ENCODE measurements around the gene MLXIPL.
A peak's percentile ranks its signal among the peaks of the same experiment; 100 is the strongest.
"Not testable (repeated sequence)": the region's sequence is repeated elsewhere in the genome, so short reads cannot be mapped to it uniquely, and the experiment has no call there.

Gene MLXIPL

GRCh38 chr7:73577627-73578341, 46.5 kb downstream of the MLXIPL start:
- DNase-seq = no peak

DNA sequence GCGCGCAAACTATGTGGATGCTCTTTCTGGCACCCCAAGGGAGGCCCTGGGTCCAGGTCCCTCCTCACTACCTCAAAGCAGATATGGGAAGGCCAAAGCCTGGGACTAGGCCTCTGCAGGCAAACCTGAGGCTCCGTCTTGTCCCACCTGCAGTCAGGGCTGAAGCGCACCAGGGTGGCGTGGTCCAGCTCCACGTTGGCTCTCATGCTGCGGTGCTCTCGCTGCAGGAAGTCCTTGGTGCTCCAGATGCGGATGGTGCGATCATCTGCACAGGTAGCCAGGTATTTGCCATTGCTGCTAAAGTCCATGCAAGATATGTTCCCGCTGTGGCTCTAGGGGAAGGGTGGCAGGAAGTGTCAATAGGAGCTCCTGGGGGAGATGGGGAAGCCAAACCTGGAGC, 50.5 kb downstream of the MLXIPL start:
- no peak for DNase-seq

DNA sequence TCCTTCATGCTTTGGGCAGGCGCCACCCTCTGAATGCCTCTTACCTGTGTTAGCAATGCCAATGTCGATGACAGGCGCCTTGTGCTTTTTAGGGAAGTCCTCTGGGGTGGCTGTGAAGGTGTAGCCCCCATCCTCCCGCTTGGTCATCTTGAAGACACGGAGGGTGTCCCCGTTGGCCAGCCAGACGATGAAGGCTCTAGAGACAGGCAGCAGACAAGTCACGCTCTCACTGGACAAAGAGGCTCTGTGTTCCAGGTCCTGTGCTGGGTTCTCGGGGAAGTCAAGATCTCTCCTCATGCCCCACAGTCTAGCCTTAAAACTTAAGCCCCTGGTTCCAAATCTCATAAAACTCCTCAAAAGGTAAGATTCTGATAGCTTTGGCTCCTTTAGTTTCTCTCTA, 51.0 kb downstream of the MLXIPL start:
- DNase-seq = no peak

DNA sequence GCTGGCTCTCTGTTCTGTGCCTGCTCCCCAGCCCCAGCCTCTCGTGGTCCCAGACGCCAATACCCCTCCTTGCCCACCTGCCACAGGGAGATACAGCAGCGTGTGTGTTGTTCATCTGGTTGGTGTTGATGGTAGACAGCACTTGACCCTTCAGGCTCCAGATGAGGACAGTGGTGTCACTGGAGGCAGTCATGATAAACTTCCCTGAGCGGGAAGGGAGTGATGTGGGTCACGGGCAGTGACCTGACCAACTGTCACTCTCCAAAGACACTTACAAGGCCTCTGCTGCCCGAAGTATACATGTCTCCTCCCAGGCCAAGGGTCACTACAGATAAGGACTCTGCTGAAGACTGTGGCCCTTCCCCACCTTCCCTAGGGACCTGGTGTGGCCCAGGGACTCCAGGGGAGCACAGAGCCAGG, 51.5 kb downstream of the MLXIPL start:
- DNase-seq = no peak

- no peak for DNase-seq
These were observed 53.3 kb downstream of the MLXIPL start for GRCh38 chr7:73570977-73571376.

DNA sequence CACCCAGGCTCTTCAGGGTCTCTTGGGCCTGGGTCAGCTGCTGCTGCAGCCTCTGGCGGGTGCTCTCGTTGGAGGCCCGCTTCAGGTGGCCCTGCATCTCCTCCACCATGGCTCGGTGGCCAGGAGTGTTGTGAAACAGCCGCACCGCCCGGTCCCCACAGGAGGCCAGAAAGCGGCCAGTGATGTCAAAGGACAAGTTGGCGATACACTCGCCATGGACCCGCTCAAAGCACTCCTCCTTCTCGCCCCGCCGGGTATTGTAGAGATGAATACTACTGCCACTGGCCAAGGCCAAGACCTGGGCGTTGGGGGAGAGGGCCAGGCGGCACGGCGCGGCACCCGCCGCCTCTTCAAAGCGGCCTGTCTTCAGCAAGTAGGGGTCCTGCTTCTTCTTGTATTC, 53.8 kb downstream of the MLXIPL start:
- no peak for DNase-seq

DNA sequence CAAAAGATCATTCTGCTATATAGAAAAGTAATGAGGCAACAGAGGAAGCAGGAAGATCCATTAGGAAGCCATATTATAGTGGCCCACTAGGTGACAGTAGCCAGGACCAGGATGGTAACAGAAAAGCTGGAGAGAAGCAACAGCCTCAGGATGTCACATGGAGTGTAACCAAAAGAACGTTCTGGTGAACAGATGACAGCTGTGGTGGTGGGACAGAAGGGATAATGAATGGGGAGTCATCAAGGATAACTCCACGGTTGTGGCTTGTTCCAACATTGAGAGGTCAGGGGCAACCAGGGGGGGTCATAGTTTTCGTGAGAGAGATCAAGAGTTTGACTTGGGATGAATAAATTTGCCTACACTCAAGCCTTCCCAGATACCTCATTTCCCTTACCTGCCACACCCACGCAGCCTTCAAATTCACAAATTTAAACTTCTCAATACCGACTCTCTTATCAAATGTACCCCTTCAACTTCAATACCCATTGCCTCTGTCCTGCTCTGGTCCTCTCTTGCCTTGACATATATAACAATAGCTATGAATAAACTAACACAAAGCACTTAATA, 55.2 kb downstream of the MLXIPL start:
- no peak for DNase-seq

- DNase-seq = no peak
These were observed 56.3 kb downstream of the MLXIPL start for GRCh38 chr7:73567846-73568685.

- DNase-seq = no peak
These were observed 57.2 kb downstream of the MLXIPL start for GRCh38 chr7:73567140-73567539.

DNA sequence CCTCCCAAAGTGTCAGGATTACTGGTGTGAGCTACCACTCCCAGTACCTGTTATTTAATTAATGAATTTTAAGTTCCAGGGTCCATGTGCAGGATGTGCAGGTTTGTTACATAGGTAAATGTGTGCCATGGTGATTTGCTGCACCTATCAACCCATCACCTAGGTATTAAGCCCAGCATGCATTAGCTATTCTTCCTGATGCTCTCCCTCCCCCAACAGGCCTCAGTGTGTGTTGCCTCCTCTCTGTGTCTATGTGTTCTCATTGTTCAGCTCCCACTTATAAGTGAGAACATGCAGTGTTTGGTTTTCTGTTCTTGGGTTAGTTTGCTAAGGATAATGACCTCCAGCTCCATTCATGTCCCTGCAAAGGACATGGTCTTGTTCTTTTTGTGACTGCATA, 57.9 kb downstream of the MLXIPL start:
- not testable (repeated sequence) for DNase-seq

- DNase-seq = no peak
These were observed 58.5 kb downstream of the MLXIPL start for GRCh38 chr7:73565675-73566340.

DNA sequence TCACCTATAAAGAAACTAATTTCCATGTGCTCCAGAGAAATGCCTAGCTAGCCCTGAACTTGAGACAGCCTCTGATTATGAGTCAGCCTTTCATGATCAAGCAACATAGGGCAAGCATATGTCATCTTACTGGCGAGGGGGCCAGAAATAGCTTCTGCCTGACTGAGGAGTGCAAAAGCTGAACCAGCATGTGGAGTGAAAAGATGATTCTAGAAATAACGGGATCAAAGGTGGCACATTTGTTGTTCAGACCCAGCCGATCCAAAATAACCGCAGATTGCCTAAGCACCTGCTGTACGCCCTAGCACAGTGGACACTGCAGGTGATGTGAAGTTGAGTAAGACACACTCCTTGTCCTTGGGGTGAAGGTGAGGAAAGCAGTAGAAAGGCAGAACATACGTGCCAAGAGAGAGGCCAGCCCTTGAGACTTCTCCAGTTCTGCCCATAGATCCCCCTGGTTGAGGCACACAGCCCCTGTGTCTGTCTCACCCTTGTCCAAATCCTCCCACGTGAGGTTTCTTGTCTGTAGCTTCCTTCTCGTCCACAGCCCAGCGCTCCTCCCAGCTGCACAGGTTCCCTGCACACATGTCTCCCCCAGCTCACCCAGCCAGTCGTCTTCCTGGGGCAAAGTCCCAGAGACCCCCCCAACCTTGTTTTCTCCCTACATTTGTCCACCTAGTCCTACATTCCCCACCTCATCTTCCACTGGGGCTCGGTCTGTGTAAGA, 64.0 kb downstream of the MLXIPL start:
- DNase-seq = no peak

DNA sequence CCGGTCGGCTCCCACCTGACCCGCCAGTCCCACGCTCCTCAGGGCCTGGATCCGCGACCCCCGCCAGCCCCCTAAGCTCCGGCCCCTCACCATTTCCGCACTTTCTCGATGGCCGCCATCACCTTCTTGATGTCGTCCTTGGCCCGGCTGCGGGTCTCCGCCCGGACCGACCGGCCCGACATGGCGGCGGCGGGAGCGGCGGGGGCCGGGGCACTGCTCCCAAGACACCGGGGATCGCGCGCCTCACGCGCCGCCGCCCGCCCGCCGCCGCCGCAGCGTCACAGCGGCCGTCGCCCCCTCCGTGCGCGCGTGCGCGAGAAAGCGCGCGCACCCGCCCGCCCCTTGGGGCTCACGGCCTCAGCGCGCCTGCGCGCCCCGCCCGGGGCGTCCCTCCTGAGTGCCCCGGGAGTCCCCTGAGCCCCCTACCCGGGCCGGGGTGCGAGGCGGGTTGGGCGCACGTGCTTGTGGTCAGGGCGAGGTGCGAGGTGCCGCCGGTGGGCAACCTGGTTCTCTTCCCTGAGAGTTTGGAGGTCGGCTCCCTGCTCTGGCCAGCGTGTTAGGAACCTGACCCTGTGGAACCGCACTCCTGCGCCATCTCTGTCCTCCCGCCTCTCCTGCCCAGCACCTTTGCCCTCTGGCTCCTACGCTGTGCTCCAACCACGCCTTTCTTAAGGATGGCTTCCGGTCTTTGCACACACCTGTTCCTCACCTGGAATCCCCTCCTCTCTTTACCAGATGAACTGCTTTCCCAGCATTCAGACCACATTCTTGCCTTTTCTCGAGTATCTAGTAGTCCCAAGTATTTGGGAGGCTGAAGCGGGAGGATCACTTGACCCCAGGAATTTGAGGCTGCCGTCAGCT, 66.7 kb downstream of the MLXIPL start, which contains the start of gene BCL7B:
Gene BCL7B (minus strand): TSS at position 294 of the 861 bp plus-strand sequence. CDS start 112 bp downstream, at position 182.
- peak; percentile 40 for DNase-seq

DNA sequence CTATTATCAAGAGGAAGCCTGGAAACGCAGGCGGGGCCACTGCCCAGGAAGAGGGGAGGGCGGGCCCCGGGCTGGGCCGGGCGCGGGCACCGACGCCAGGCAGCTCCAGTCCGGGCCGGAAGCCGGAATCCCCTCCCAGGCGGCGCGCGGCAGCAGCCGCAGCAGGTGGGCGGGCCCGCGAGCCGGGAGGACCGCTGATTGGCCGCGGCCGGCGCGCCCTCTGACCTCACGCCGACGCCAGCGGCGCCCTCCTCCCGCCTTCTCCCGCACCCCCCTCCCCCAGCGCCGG, 67.3 kb downstream of the MLXIPL start:
- DNase-seq = peak; percentile 62

- DNase-seq = no peak
These were observed 67.9 kb downstream of the MLXIPL start for GRCh38 chr7:73556208-73557107.

DNA sequence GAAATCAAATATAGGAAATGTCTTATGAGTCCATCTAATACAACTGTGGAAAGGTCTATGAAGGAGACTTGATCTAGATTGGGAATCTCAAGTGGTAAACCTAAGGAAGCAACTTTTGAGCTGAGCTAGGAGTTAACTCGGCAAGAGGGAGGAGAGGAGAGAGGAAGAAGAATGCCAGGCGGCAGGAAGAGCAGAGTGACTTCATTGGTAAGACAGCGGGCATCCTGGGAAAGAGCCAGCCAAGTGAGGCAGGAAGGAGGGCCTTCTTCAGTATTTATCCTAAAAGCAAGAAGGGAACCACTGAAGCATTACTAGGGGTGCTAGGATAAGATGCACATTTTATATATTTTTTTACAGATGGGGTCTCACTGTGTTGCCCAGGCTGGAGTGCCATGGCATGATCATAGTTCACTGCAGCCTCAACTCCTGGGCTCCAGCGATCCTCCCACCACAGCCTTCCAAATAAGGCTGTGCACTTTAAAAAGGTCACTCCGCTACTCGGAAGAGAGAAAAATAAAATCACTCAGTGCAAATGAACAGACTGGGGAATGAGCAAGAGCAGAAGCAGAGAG, 68.8 kb downstream of the MLXIPL start:
- no peak for DNase-seq

DNA sequence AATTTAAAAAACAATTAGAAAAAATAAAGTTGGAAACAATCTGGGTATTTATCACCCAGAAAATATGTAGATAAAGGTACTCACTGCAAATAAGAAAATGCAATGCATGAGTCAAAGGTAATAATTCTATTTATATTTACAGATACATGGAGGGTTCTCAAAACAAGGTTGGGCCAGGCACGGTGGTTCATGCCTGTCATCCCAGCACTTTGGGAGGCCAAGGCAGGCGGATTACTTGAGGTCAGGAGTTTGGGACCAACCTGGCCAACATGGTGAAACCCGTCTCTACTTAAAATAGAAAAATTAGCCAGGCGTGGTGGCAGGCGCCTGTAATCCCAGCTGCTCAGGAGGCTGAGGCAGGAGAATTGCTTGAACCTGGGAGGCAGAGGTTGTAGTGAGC, 74.2 kb downstream of the MLXIPL start:
- not testable (repeated sequence) for DNase-seq

DNA sequence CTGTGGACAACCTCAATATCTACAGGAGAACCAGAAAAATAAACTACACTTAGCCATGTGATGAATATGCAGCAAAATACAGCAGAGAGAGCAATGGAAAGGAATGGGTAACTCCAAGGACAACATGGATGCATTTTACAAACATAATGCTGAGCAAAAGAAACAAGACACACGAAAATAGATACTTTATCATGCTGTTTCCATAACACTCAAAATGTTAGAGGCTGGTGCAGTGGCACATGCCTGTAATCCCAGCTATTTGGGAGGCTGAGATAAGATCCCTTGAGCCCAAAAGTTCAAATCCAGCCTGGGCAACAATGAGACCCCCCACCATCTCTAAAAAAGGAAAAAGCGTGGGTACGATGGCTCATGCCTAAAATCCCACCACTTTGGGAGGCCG, 75.1 kb downstream of the MLXIPL start:
- DNase-seq = no peak

DNA sequence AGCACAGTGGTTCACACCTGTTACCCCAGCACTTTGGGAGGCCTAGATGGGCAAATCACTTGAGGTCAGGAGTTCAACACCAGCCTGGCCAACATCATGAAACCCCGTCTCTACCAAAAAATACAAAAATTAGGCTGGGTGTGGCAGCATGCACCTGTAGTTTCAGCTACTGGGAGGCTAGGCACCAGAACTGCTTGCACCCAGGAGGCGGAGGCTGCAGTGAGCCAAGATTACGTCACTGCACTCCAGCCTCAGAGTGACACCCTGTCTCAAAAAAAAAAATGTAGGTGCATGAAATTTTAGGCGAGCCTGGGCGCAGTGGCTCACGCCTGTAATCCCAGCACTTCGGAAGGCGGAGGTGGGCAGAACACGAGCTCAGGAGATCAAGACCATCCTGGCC, 76.5 kb downstream of the MLXIPL start:
- no peak for DNase-seq

DNA sequence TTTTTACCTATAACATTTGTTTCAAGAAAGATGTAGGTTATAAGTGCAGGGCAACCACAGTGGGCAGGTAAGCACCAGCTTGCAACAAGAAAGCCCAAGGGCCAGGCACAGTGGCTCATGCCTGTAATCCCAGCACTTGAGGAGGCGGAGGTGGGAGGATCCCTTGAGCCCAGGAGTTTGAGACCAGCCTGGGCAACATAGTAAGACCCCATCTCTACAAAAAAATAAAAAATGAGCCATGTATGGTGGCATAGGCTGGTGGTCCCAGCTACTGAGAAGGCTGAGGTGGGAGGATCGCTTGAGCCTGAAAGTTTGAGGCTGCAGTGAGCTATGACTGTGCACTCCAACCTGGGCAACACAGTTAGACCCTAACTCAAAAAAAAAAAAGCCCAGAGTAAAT, 79.6 kb downstream of the MLXIPL start:
- no peak for DNase-seq
